HS-27A (cell line): ENCODE measurements around the gene MMRN1.

Experiments used
- DNase-seq: peaks from one replicate; pipeline ENCODE4 v3.0.0-alpha.2; 2012; ENCODE audit warnings: low read depth, missing footprints

Gene MMRN1

GRCh38 chr4:89998469-89999011, 103.9 kb downstream of the MMRN1 start:
- no peak for DNase-seq

GRCh38 chr4:90001023-90001422, 106.4 kb downstream of the MMRN1 start:
- no peak for DNase-seq

DNA sequence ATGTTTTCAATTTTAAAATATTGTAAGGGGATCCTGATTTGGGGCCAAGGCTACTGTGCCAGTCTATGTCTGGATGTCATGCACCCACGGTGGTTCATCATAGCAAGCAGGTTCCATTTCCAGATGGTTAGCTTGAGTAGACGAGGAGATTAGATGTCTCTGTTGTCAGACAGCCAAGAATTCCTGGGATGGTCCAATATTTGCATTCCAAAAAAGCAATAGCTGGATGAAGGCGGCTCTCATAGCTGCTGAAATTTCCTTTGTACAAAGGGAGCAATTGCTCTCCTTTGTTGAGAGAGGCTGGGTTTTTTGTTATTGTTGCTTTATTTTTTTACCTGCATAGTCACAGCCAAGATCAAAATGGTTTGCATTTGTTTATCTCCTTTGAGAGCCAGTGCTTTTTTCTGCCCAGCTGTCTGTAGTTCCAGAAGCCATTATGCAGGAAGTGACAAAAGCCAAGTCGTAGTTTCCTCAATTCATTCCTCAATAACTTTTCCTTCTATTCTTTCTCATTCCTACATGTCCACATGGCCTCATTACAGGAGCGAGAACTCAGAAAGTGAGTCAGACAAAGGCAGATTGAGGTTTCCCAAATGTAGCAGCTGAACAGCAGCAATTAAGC, 107.9 kb downstream of the MMRN1 start:
- DNase-seq = no peak
